ENCODE data around the gene NBEA.

The NBEA gene

GRCh38 chr13:35216131-35216530 is 274.1 kb downstream of the NBEA start:
- no peak overlapping the region for H3K18ac ChIP-seq (ENCODE audit: low read depth in 1 of 2, low read length in 2 of 2)
- H3K27ac ChIP-seq (ENCODE audit: low read length, poor library complexity, severe bottlenecking), result no peak overlapping the region
- no peak for DNase-seq
- H2BK5ac ChIP-seq (ENCODE audit: low read depth, low read length, poor library complexity, severe bottlenecking), result no peak overlapping the region
- H4K91ac ChIP-seq (ENCODE audit: low read length), result no peak overlapping the region
- H2BK12ac ChIP-seq (ENCODE audit: low read length in 2 of 2), result no peak overlapping the region
- no peak overlapping the region for H2AK5ac ChIP-seq (ENCODE audit: low read length, severe bottlenecking)
- H3K14ac ChIP-seq (ENCODE audit: low read length in 2 of 2), result no peak overlapping the region
- peaks cover 0 to 2% of the 10 kb centered on the region in 2 experiments for H3K36me3 ChIP-seq (ENCODE audit: control insufficient read depth in 1 of 2, insufficient read depth in 2 of 2, low read depth in 1 of 2, low read length in 2 of 2)
- no peaks in the 10 kb centered on the region for H3K27me3 ChIP-seq (ENCODE audit: control insufficient read depth in 1 of 2, insufficient read depth in 1 of 2, low read length in 2 of 2)
- H3K4me1 ChIP-seq (ENCODE audit: control insufficient read depth, insufficient read depth, low read depth, low read length), result no peaks in the 10 kb centered on the region
- WGBS, result no CpG with 5 or more reads among the region's 2 CpGs
- no peak overlapping the region for H4K8ac ChIP-seq (ENCODE audit: low read length)
- no peak overlapping the region for H2BK120ac ChIP-seq (ENCODE audit: low read depth, low read length)
- no peak overlapping the region for H2AFZ ChIP-seq (ENCODE audit: low read depth, low read length)
- H3K9me3 ChIP-seq (ENCODE audit: control insufficient read depth, low read length), result peaks cover 5% of the 10 kb centered on the region
- peaks cover 2% of the 10 kb centered on the region for H3K79me1 ChIP-seq (replicated peaks; ENCODE audit: low read length, poor library complexity, severe bottlenecking)
- H3K23ac ChIP-seq (ENCODE audit: low read length in 2 of 2), result no peak overlapping the region
- no peak overlapping the region for H3K4me3 ChIP-seq (ENCODE audit: insufficient read depth in 1 of 2, low read depth in 1 of 2, low read length in 2 of 2)
- H3K4ac ChIP-seq (ENCODE audit: low read depth in 1 of 2, low read length in 2 of 2), result no peak overlapping the region
- no peak overlapping the region for H2BK15ac ChIP-seq (ENCODE audit: low read depth, poor library complexity, severe bottlenecking)
- no peak overlapping the region for H3K9ac ChIP-seq (ENCODE audit: low read length)
- no peak overlapping the region for H3K4me2 ChIP-seq (ENCODE audit: low read length, poor library complexity, severe bottlenecking)

GRCh38 chr13:35219021-35219420 is 277.0 kb downstream of the NBEA start:
- H2BK15ac ChIP-seq (ENCODE audit: low read depth, poor library complexity, severe bottlenecking), result no peak overlapping the region
- H3K14ac ChIP-seq (ENCODE audit: low read length in 2 of 2), result no peak overlapping the region
- H3K9ac ChIP-seq (ENCODE audit: low read length), result no peak overlapping the region
- H2BK12ac ChIP-seq (ENCODE audit: low read length in 2 of 2), result no peak overlapping the region
- H4K8ac ChIP-seq (ENCODE audit: low read length), result no peak overlapping the region
- no peaks in the 10 kb centered on the region for H3K36me3 ChIP-seq (ENCODE audit: control insufficient read depth in 1 of 2, insufficient read depth in 2 of 2, low read depth in 1 of 2, low read length in 2 of 2)
- H3K4ac ChIP-seq (ENCODE audit: low read depth in 1 of 2, low read length in 2 of 2), result no peak overlapping the region
- no peaks in the 10 kb centered on the region for H3K4me1 ChIP-seq (ENCODE audit: control insufficient read depth, insufficient read depth, low read depth, low read length)
- H3K27me3 ChIP-seq (ENCODE audit: control insufficient read depth in 1 of 2, insufficient read depth in 1 of 2, low read length in 2 of 2), result no peaks in the 10 kb centered on the region
- H4K91ac ChIP-seq (ENCODE audit: low read length), result no peak overlapping the region
- no peak for DNase-seq
- no peak overlapping the region for H3K27ac ChIP-seq (ENCODE audit: low read length, poor library complexity, severe bottlenecking)
- no peak overlapping the region for H3K4me2 ChIP-seq (ENCODE audit: low read length, poor library complexity, severe bottlenecking)
- no peak overlapping the region for H3K23ac ChIP-seq (ENCODE audit: low read length in 2 of 2)
- H2BK120ac ChIP-seq (ENCODE audit: low read depth, low read length), result no peak overlapping the region
- no peak overlapping the region for H3K18ac ChIP-seq (ENCODE audit: low read depth in 1 of 2, low read length in 2 of 2)
- no peak overlapping the region for H2BK5ac ChIP-seq (ENCODE audit: low read depth, low read length, poor library complexity, severe bottlenecking)
- H2AK5ac ChIP-seq (ENCODE audit: low read length, severe bottlenecking), result no peak overlapping the region
- H3K4me3 ChIP-seq (ENCODE audit: insufficient read depth in 1 of 2, low read depth in 1 of 2, low read length in 2 of 2), result no peak overlapping the region
- 90% methylated on average over 1 of the region's 1 CpG for WGBS
- H2AFZ ChIP-seq (ENCODE audit: low read depth, low read length), result no peak overlapping the region
- H3K9me3 ChIP-seq (ENCODE audit: control insufficient read depth, low read length), result peaks cover 5% of the 10 kb centered on the region
- H3K79me1 ChIP-seq (replicated peaks; ENCODE audit: low read length, poor library complexity, severe bottlenecking), result peaks cover 3% of the 10 kb centered on the region

GRCh38 chr13:35225159-35225558 is 283.1 kb downstream of the NBEA start:
- peaks cover 2% of the 10 kb centered on the region for H3K9me3 ChIP-seq (ENCODE audit: control insufficient read depth, low read length)
- peaks cover 1% of the 10 kb centered on the region for H3K79me1 ChIP-seq (replicated peaks; ENCODE audit: low read length, poor library complexity, severe bottlenecking)
- no peak overlapping the region for H3K27ac ChIP-seq (ENCODE audit: low read length, poor library complexity, severe bottlenecking)
- H3K4me3 ChIP-seq (ENCODE audit: insufficient read depth in 1 of 2, low read depth in 1 of 2, low read length in 2 of 2), result no peak overlapping the region
- no peak overlapping the region for H4K8ac ChIP-seq (ENCODE audit: low read length)
- no peak overlapping the region for H3K4ac ChIP-seq (ENCODE audit: low read depth in 1 of 2, low read length in 2 of 2)
- no peak overlapping the region for H4K91ac ChIP-seq (ENCODE audit: low read length)
- H3K4me1 ChIP-seq (ENCODE audit: control insufficient read depth, insufficient read depth, low read depth, low read length), result no peaks in the 10 kb centered on the region
- H3K4me2 ChIP-seq (ENCODE audit: low read length, poor library complexity, severe bottlenecking), result no peak overlapping the region
- no peak overlapping the region for H3K9ac ChIP-seq (ENCODE audit: low read length)
- H3K18ac ChIP-seq (ENCODE audit: low read depth in 1 of 2, low read length in 2 of 2), result no peak overlapping the region
- no peak overlapping the region for H2AFZ ChIP-seq (ENCODE audit: low read depth, low read length)
- no peak overlapping the region for H2BK12ac ChIP-seq (ENCODE audit: low read length in 2 of 2)
- H3K36me3 ChIP-seq (ENCODE audit: control insufficient read depth in 1 of 2, insufficient read depth in 2 of 2, low read depth in 1 of 2, low read length in 2 of 2), result no peaks in the 10 kb centered on the region
- DNase-seq, result no peak
- no peak overlapping the region for H2BK120ac ChIP-seq (ENCODE audit: low read depth, low read length)
- H3K14ac ChIP-seq (ENCODE audit: low read length in 2 of 2), result no peak overlapping the region
- no peak overlapping the region for H2BK15ac ChIP-seq (ENCODE audit: low read depth, poor library complexity, severe bottlenecking)
- no peak overlapping the region for H2AK5ac ChIP-seq (ENCODE audit: low read length, severe bottlenecking)
- H3K23ac ChIP-seq (ENCODE audit: low read length in 2 of 2), result no peak overlapping the region
- no peak overlapping the region for H2BK5ac ChIP-seq (ENCODE audit: low read depth, low read length, poor library complexity, severe bottlenecking)
- no peaks in the 10 kb centered on the region for H3K27me3 ChIP-seq (ENCODE audit: control insufficient read depth in 1 of 2, insufficient read depth in 1 of 2, low read length in 2 of 2)
- WGBS, result no CpG with 5 or more reads among the region's 1 CpG

GRCh38 chr13:35225582-35225981 is 283.5 kb downstream of the NBEA start:
- Histone ChIP-seq H3K14ac (ENCODE audit: low read length in 2 of 2) (no peak overlapping the region), H3K27me3 (ENCODE audit: control insufficient read depth in 1 of 2, insufficient read depth in 1 of 2, low read length in 2 of 2) (no peaks in the 10 kb centered on the region), H3K4me2 (ENCODE audit: low read length, poor library complexity, severe bottlenecking) (no peak overlapping the region), H3K9ac (ENCODE audit: low read length) (no peak overlapping the region), H3K4me3 (ENCODE audit: insufficient read depth in 1 of 2, low read depth in 1 of 2, low read length in 2 of 2) (no peak overlapping the region), H3K4me1 (ENCODE audit: control insufficient read depth, insufficient read depth, low read depth, low read length) (no peaks in the 10 kb centered on the region), H3K9me3 (ENCODE audit: control insufficient read depth, low read length) (no peaks in the 10 kb centered on the region), H2AFZ (ENCODE audit: low read depth, low read length) (no peak overlapping the region), H3K18ac (ENCODE audit: low read depth in 1 of 2, low read length in 2 of 2) (no peak overlapping the region), H2AK5ac (ENCODE audit: low read length, severe bottlenecking) (no peak overlapping the region), H3K23ac (ENCODE audit: low read length in 2 of 2) (no peak overlapping the region), H3K36me3 (ENCODE audit: control insufficient read depth in 1 of 2, insufficient read depth in 2 of 2, low read depth in 1 of 2, low read length in 2 of 2) (no peaks in the 10 kb centered on the region), H3K27ac (ENCODE audit: low read length, poor library complexity, severe bottlenecking) (no peak overlapping the region), H2BK15ac (ENCODE audit: low read depth, poor library complexity, severe bottlenecking) (no peak overlapping the region), H2BK12ac (ENCODE audit: low read length in 2 of 2) (no peak overlapping the region), H2BK5ac (ENCODE audit: low read depth, low read length, poor library complexity, severe bottlenecking) (no peak overlapping the region), H4K8ac (ENCODE audit: low read length) (no peak overlapping the region), H4K91ac (ENCODE audit: low read length) (no peak overlapping the region), H2BK120ac (ENCODE audit: low read depth, low read length) (no peak overlapping the region), H3K79me1 (replicated peaks; ENCODE audit: low read length, poor library complexity, severe bottlenecking) (peaks cover 1% of the 10 kb centered on the region), H3K4ac (ENCODE audit: low read depth in 1 of 2, low read length in 2 of 2) (no peak overlapping the region)
- DNase-seq, result no peak
- WGBS, result no CpG with 5 or more reads among the region's 2 CpGs

Measured in mesenchymal stem cell (in vitro differentiated cells and primary cell).